HFFc6 (cell line): Measurements from ENCODE around the gene SEZ6. TPM values are rescaled to one million over a fixed set of nuclear protein-coding genes. Genes with fewer than 3 reads are reported as not detected.

Source experiments
- DNase-seq: peaks from one replicate; pipeline ENCODE4 v3.0.0-alpha.2; 2018
- H3K27ac Mint-ChIP-seq: 2 replicates; pipeline ENCODE4 v1.8.0; 2020; ENCODE audit warnings: mild to moderate bottlenecking, mixed read lengths
- H3K27me3 Mint-ChIP-seq: 2 replicates; pipeline ENCODE4 v1.8.0; 2021; ENCODE audit warnings: mild to moderate bottlenecking, moderate library complexity, mixed read lengths; ENCODE audit not compliant: insufficient read depth
- H3K36me3 Mint-ChIP-seq: 2 replicates; pipeline ENCODE4 v1.8.0; 2021; ENCODE audit warnings: low read depth, mixed read lengths
- H3K4me1 Mint-ChIP-seq: 2 replicates; pipeline ENCODE4 v1.8.0; 2020; ENCODE audit warnings: low read depth, mixed read lengths
- H3K4me3 Mint-ChIP-seq: 2 replicates; pipeline ENCODE4 v1.8.0; 2020; ENCODE audit warnings: mild to moderate bottlenecking, moderate library complexity, mixed read lengths
- H3K9me3 Mint-ChIP-seq: 2 replicates; pipeline ENCODE4 v1.8.0; 2020; ENCODE audit warnings: mild to moderate bottlenecking, mixed read lengths
- long read RNA-seq: library from polyadenylated mRNA; unstranded; transcript quantifications from one replicate; pipeline ENCODE4 v2.0.0, GENCODE V29; 2019
- total RNA-seq, 6 experiments: library from RNA; stranded (reverse); fragmentation: NEBNext Ultra II Directional; extraction: Animal tissue kit (Norgen Biotek cat#: 25700); gene quantifications; 2 replicates in 1 of 6; 3 replicates in 5 of 6; pipeline ENCODE4 v1.2.3, GENCODE V29; 2021
- TF ChIP-seq, protein P1 (sequence below): fragments of 200-600 bp; sonication (generic); IDR thresholded peaks from 2 replicates; pipeline ENCODE4 v1.5.0; 2021; ENCODE audit warnings: antibody characterized with exemption, mild to moderate bottlenecking

Gene SEZ6, protein sequence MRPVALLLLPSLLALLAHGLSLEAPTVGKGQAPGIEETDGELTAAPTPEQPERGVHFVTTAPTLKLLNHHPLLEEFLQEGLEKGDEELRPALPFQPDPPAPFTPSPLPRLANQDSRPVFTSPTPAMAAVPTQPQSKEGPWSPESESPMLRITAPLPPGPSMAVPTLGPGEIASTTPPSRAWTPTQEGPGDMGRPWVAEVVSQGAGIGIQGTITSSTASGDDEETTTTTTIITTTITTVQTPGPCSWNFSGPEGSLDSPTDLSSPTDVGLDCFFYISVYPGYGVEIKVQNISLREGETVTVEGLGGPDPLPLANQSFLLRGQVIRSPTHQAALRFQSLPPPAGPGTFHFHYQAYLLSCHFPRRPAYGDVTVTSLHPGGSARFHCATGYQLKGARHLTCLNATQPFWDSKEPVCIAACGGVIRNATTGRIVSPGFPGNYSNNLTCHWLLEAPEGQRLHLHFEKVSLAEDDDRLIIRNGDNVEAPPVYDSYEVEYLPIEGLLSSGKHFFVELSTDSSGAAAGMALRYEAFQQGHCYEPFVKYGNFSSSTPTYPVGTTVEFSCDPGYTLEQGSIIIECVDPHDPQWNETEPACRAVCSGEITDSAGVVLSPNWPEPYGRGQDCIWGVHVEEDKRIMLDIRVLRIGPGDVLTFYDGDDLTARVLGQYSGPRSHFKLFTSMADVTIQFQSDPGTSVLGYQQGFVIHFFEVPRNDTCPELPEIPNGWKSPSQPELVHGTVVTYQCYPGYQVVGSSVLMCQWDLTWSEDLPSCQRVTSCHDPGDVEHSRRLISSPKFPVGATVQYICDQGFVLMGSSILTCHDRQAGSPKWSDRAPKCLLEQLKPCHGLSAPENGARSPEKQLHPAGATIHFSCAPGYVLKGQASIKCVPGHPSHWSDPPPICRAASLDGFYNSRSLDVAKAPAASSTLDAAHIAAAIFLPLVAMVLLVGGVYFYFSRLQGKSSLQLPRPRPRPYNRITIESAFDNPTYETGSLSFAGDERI
- total RNA-seq: not detected
- long read RNA-seq: 0 reads

DNA sequence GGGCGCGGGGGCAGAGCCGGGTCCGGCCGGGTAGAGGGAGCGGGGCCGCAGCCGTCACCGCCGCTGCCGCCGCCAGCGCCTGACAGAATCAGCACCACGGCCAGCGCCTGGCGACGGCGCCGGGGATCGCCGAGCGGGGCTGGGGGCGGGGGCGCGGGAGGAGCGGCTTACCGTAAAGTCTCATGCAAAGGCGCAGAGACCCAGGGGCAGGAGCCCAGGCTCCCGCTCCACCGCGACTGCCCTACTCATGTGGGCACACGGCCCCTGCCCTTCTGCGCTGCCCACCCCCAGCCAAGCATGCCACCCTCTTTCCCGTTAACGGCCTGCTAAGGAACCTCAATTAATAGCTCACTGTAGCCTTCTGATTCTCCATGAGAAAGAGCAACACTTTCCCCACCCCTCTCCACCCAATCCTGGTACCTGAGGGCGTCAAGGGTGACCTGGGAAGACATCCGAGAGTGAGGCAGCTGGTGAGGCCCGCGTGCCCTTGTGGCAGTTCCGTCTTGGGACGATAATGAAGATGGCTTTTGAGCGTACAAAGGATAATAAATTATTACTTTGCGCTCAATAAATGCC is at the start of gene SEZ6:
TSS of gene SEZ6 (minus strand) at position 98 of the 576 bp plus-strand sequence. CDS start 164 bp downstream, outside the sequence.
- no peak within 1 kb of the TSS for H3K27ac Mint-ChIP-seq
- DNase-seq: no peak
- H3K27me3 Mint-ChIP-seq: peaks cover 28% of the 10 kb centered on the region
- no peaks in the 10 kb centered on the region for H3K9me3 Mint-ChIP-seq
- H3K36me3 Mint-ChIP-seq: no peaks in the 10 kb centered on the region
- no peak within 1 kb of the TSS for H3K4me3 Mint-ChIP-seq
- peaks cover 8% of the 10 kb centered on the region for H3K4me1 Mint-ChIP-seq
- TF ChIP-seq, protein P1, sequence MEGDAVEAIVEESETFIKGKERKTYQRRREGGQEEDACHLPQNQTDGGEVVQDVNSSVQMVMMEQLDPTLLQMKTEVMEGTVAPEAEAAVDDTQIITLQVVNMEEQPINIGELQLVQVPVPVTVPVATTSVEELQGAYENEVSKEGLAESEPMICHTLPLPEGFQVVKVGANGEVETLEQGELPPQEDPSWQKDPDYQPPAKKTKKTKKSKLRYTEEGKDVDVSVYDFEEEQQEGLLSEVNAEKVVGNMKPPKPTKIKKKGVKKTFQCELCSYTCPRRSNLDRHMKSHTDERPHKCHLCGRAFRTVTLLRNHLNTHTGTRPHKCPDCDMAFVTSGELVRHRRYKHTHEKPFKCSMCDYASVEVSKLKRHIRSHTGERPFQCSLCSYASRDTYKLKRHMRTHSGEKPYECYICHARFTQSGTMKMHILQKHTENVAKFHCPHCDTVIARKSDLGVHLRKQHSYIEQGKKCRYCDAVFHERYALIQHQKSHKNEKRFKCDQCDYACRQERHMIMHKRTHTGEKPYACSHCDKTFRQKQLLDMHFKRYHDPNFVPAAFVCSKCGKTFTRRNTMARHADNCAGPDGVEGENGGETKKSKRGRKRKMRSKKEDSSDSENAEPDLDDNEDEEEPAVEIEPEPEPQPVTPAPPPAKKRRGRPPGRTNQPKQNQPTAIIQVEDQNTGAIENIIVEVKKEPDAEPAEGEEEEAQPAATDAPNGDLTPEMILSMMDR: no peak

DNA sequence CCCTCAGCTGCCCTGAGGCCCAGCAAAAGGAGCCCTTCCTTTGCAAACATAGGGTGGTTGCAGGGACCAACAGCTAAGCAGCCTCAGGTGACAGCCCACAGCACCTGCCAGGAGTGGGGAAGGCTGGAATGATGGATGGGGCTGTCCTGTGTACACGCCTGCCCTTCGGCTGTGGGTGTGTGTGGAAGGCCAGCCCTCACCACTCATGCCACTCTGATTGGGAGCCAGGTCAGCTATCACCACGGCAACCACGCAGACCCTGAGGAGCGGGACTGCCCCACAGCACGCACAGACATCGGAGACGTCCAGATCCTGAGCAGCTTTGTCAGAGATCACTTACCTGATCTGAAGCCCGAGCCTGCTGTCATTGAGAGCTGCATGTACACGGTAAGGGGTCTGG is 49.0 kb upstream of the SEZ6 start:
- no peak overlapping the region for H3K4me3 Mint-ChIP-seq
- TF ChIP-seq, protein P1: no peak
- H3K4me1 Mint-ChIP-seq: peaks cover under 1% of the 10 kb centered on the region; the same call in 1 of the 2 replicates
- no peaks in the 10 kb centered on the region for H3K36me3 Mint-ChIP-seq
- H3K27me3 Mint-ChIP-seq: peaks cover 50% of the 10 kb centered on the region
- no peak overlapping the region for H3K27ac Mint-ChIP-seq
- no peaks in the 10 kb centered on the region for H3K9me3 Mint-ChIP-seq
- no peak for DNase-seq

DNA sequence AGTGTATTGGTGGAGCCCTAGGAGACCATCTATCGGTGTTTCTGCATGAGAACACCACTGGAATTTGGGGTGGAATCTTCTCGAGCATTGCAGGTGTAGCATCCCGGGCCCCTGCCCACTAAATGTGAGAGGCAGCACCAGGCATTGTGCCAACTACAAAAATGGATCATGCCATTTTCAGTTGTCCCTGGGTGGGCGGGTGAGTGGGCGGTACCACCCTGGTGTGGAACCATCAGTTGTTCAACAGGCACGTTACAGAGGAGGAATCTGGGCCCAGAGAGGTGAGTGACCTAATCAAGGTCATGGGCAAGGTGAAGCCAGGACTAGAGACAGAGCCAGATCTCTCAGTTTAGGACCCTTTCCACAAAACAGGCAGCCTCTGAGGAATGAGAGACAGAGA is 45.9 kb upstream of the SEZ6 start:
- no peak overlapping the region for H3K4me3 Mint-ChIP-seq
- H3K36me3 Mint-ChIP-seq: no peaks in the 10 kb centered on the region
- H3K27ac Mint-ChIP-seq: no peak overlapping the region
- H3K4me1 Mint-ChIP-seq: peaks cover 18% of the 10 kb centered on the region
- H3K27me3 Mint-ChIP-seq: peaks cover 62% of the 10 kb centered on the region
- no peaks in the 10 kb centered on the region for H3K9me3 Mint-ChIP-seq
- TF ChIP-seq, protein P1: no peak
- no peak for DNase-seq

DNA sequence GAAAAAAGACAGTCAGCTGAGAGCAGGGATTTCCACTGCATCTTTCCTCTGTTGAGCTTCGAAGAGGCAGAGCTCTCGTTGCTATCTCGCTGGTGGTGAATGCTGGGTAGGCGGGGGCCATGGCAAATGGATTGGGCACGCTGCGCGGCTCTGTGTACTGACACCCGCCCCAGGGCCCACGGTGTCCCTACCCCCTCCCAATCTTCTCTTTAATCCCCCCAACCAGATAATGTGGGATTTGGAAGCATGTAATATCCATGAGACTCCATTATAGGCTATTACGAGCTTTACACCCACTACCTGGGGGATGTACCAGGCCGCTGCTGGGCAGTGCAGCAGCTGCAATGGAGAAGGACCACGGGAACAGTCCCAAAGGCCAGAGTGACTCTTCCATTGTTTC is 45.4 kb upstream of the SEZ6 start:
- H3K9me3 Mint-ChIP-seq: no peaks in the 10 kb centered on the region
- peaks cover 18% of the 10 kb centered on the region for H3K4me1 Mint-ChIP-seq
- no peak overlapping the region for H3K27ac Mint-ChIP-seq
- no peak for DNase-seq
- no peak overlapping the region for H3K4me3 Mint-ChIP-seq
- TF ChIP-seq, protein P1: no peak
- H3K36me3 Mint-ChIP-seq: no peaks in the 10 kb centered on the region
- H3K27me3 Mint-ChIP-seq: peaks cover 61% of the 10 kb centered on the region

DNA sequence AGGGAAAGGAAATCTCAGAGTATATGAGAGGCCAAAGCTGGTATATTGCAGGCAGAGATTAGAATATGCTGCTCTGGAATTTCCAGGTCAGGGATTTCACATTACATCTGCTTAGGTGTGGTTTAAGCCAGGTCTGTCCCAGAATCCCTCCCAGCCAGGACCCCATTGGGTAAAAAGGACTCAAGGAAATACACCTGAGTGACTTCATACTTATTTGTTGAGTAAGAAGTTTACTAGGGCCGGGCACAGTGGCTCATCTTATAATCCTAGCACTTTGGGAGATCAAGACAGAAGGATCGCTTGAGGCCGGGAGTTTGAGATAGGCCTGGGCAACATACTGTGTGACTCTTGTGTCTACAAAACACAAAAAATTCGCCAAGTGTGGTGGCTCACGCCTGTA is 44.3 kb upstream of the SEZ6 start:
- Mint-ChIP-seq H3K36me3 (no peaks in the 10 kb centered on the region), H3K4me1 (peaks cover 18% of the 10 kb centered on the region), H3K27ac (no peak overlapping the region), H3K27me3 (peaks cover 54% of the 10 kb centered on the region), H3K9me3 (no peaks in the 10 kb centered on the region), H3K4me3 (no peak overlapping the region)
- TF ChIP-seq, protein P1: no peak
- no peak for DNase-seq
